ENCODE data around the gene IL12B. TPM values are rescaled to one million over a fixed set of nuclear protein-coding genes. Genes with fewer than 3 reads are reported as not detected.

IL12B gene
- total and polyA plus RNA-seq, 12 donors, result not detected

- DNase-seq, result no peak
- H3K27ac ChIP-seq, result no peak overlapping the region
- H3K4me1 ChIP-seq (replicated peaks in 1 of 2), result peaks cover 0 to 16% of the 10 kb centered on the region in 2 donors
- no peaks in the 10 kb centered on the region for H3K27me3 ChIP-seq
- H3K9me3 ChIP-seq (replicated peaks in 1 of 3), result no peaks in the 10 kb centered on the region
- 46 to 70% (median 53%) methylated on average over 1 of the region's 1 CpG for WGBS, 4 donors
- TF ChIP-seq POLR2A (IDR thresholded peaks at IDR 0.05) (no peak), CTCF (IDR thresholded peaks at IDR 0.05) (no peak)
- no peaks in the 10 kb centered on the region for H3K36me3 ChIP-seq (replicated peaks in 1 of 2)
- no peak overlapping the region for H3K4me3 ChIP-seq
- intact Hi-C loops (cut with DNase I), result no loop called here
These were observed 7.0 kb upstream of the IL12B start for GRCh38 chr5:159337016-159337955.

DNA sequence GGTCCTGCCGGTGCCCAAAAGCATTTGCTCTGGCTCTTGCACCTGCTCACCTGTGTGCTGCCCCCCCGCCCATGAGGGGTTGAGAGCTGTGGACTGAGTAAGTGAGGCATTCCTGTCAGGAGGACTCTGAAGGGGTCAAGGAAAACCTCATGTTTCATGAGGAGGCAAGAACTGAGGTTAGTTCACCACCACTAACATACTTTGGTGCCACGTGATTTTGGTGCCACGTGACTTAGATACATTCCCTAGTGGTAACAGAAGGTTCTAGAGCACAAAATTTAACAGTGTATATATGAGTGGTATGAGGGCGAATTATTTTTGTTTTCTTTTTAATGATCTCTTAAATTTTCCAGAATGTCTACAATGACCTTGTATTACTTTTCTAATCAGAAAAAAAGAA lies 6.3 kb upstream of the IL12B start:
- intact Hi-C loops (cut with DNase I), result no loop called here
- WGBS, 4 donors, result 87 to 95% (median 90%) methylated on average over 5 of the region's 5 CpGs

GRCh38 chr5:159333545-159333925 lies 3.2 kb upstream of the IL12B start:
- H3K4me3 ChIP-seq, result no peak overlapping the region
- no peaks in the 10 kb centered on the region for H3K36me3 ChIP-seq (replicated peaks in 1 of 2)
- no peaks in the 10 kb centered on the region for H3K9me3 ChIP-seq (replicated peaks in 1 of 3)
- H3K27ac ChIP-seq, result no peak overlapping the region
- TF ChIP-seq CTCF (IDR thresholded peaks at IDR 0.05) (no peak), POLR2A (IDR thresholded peaks at IDR 0.05) (no peak)
- H3K4me1 ChIP-seq (replicated peaks in 1 of 2), result peaks cover 0 to 17% of the 10 kb centered on the region in 2 donors
- no peak for DNase-seq
- intact Hi-C loops (cut with DNase I), result no loop called here
- no peaks in the 10 kb centered on the region for H3K27me3 ChIP-seq
- 81 to 95% (median 85%) methylated on average over 1 of the region's 1 CpG for WGBS, 4 donors

More for the DNA sequence above, 6.3 kb upstream of the IL12B start:
- H3K4me3 ChIP-seq, result no peak overlapping the region
- H3K27me3 ChIP-seq, result no peaks in the 10 kb centered on the region
- no peak overlapping the region for H3K27ac ChIP-seq
- peaks cover 0 to 13% of the 10 kb centered on the region in 2 donors for H3K4me1 ChIP-seq (replicated peaks in 1 of 2)
- TF ChIP-seq CTCF (IDR thresholded peaks at IDR 0.05), result no peak
- no peak for TF ChIP-seq POLR2A (IDR thresholded peaks at IDR 0.05)
- DNase-seq, result no peak
- H3K36me3 ChIP-seq (replicated peaks in 1 of 2), result no peaks in the 10 kb centered on the region
- no peaks in the 10 kb centered on the region for H3K9me3 ChIP-seq (replicated peaks in 1 of 3)

DNA sequence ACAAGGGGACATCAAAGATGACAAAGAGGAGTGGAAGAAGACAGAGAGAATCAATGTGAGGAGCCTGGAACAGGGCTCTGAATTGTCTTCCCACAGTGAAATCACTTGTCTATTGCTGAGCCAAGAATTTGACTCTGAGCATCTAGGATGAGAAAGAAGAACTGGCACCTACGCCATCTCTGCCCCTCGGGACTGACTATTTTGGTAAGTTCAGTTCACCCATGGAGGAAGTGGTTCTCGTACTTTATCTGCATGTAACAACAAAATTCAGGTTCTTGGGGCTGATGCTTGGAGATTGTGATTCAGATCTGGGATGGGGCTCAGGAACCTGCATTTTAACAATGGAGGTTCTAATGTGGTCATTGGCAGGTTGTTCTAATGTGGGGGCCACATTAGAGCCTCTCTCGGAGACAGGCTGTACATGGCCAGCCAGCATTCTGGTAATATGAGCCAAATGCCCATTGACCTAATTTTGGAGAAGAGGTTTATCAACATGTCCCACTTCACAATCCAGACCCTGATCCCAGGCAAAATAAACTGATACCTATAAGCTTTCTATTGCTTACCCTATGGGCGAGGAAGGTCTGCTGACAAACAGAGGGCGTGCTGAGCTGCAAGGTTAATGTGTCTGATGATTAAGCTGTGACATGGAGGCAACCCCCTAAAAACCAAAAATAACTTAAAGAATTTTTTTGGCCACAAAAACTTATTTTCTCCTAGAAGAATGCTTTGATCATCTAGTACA lies 2.7 kb upstream of the IL12B start:
- Histone ChIP-seq H3K4me1 (replicated peaks in 1 of 2) (peaks cover 0 to 17% of the 10 kb centered on the region in 2 donors), H3K27ac (no peak overlapping the region), H3K9me3 (replicated peaks in 1 of 3) (no peaks in the 10 kb centered on the region), H3K4me3 (no peak overlapping the region), H3K27me3 (no peaks in the 10 kb centered on the region), H3K36me3 (replicated peaks in 1 of 2) (no peaks in the 10 kb centered on the region)
- no peak for TF ChIP-seq POLR2A (IDR thresholded peaks at IDR 0.05)
- TF ChIP-seq CTCF (IDR thresholded peaks at IDR 0.05), result no peak
- WGBS, 4 donors, result 83 to 92% (median 86%) methylated on average over 6 of the region's 6 CpGs
- intact Hi-C loops (cut with DNase I), result no loop called here
- DNase-seq, result no peak

All from adrenal gland (tissue), 12 donors.